Heart left ventricle (tissue), 13 donors: ENCODE measurements around the gene OTUD7B.

ENCODE experiments used
- POLR2A ChIP-seq, 2 donors: fragments of 450-650 bp; IDR thresholded peaks; one replicate each; pipeline ENCODE4 v1.6.1; 2017; ENCODE audit warnings: antibody characterized with exemption in 2 of 2, mild to moderate bottlenecking in 2 of 2, moderate library complexity in 2 of 2
- TF ChIP-seq, protein P1 (sequence below), 12 donors: fragments of 200-600 bp; sonication (generic) in 4 of 12; IDR thresholded peaks; one replicate each; pipeline versions ENCODE4 v1.5.0 to v1.8.0; 2018 to 2022; ENCODE audit warnings: antibody characterized with exemption in 12 of 12, mild to moderate bottlenecking in 5 of 12
- donor health status: ischemic (EF 13 %, LVEDD 7.1; RV severe dilation, severe dysfunction).
- donor health status: DM: no; HTN: yes; CAD: no.
- donor health status: DM: no; HTN: no; CAD: no.
- donor health status: ischemic (EF 25% LVEDD 6.9; RV normal size, moderate dysfunction).
- donor health status: ischemic (EF 25% LVEDD 5.7; RV mildly dilated, moderate dysfunction).
- donor health status: ischemic (EF 35%, LVEDD 5.7; RV mildly dilated, moderate dysfunction).
- donor health status: nonischemic (EF 11% LVEDD 7.7; RV severe dilation, severe dysfunction).
- donor health status: DM: yes; HTN: yes; CAD: no.
- donor health status: PGD.
- donor health status: ischemic (EF 29% LVEDD 5.4; RV normal size, mild dysfunction).
- donor health status: nonischemic (EF 23%, LVEDD 6.1; RV moderate dilation, normal function).

DNA sequence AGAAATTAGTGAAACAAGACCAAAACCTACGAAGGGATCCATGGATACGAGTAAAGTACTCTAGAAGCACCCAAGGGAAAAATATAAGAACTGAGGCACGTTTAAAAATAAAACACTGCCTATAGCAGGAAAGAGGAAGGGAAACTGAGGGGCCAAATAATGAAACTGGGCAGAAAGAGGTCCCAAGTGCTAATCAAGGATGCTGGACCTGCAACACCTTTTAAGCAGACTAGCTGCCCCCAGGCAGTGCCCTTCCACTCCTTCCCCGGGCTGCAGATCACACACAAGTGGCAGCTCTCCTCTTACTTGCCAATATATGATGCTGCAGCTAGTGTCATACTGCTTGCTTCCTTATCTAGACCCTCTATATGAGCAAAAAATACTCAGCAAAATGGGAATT, 7.6 kb upstream of the OTUD7B start:
- no peak for TF ChIP-seq POLR2A (IDR thresholded peaks at IDR 0.05)
- TF ChIP-seq, protein P1, sequence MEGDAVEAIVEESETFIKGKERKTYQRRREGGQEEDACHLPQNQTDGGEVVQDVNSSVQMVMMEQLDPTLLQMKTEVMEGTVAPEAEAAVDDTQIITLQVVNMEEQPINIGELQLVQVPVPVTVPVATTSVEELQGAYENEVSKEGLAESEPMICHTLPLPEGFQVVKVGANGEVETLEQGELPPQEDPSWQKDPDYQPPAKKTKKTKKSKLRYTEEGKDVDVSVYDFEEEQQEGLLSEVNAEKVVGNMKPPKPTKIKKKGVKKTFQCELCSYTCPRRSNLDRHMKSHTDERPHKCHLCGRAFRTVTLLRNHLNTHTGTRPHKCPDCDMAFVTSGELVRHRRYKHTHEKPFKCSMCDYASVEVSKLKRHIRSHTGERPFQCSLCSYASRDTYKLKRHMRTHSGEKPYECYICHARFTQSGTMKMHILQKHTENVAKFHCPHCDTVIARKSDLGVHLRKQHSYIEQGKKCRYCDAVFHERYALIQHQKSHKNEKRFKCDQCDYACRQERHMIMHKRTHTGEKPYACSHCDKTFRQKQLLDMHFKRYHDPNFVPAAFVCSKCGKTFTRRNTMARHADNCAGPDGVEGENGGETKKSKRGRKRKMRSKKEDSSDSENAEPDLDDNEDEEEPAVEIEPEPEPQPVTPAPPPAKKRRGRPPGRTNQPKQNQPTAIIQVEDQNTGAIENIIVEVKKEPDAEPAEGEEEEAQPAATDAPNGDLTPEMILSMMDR (IDR thresholded peaks at IDR 0.05) = no peak
